CD4-positive, alpha-beta T cell treated with Interleukin-6 at 100 ng/mL for 8 hours (primary cell): Measurements from ENCODE around the gene CRIP3.
"Not testable (repeated sequence)": the region's sequence is repeated elsewhere in the genome, so short reads cannot be mapped to it uniquely, and the experiment has no call there.

Experiments used
- DNase-seq: peaks from one replicate; pipeline ENCODE4 v3.0.0-alpha.2; 2020; ENCODE audit warnings: mixed read lengths, low spot score

Gene CRIP3

GRCh38 chr6:43308101-43308989, at the start of gene CRIP3:
CRIP3 (minus strand) TSS chr6:43308826; CDS start chr6:43308792, 34 bp downstream.
- peak; percentile 41 for DNase-seq

- no peak for DNase-seq
Measured at GRCh38 chr6:43355862-43356590, 47.4 kb upstream of the CRIP3 start.

GRCh38 chr6:43351951-43352350, 43.3 kb upstream of the CRIP3 start:
- DNase-seq: not testable (repeated sequence)

- DNase-seq: no peak
Measured at GRCh38 chr6:43347444-43347843, 38.8 kb upstream of the CRIP3 start.

- DNase-seq: no peak
Measured at GRCh38 chr6:43347021-43347420, 38.4 kb upstream of the CRIP3 start.

- not testable (repeated sequence) for DNase-seq
Measured at GRCh38 chr6:43346243-43346642, 37.6 kb upstream of the CRIP3 start.

GRCh38 chr6:43339168-43339567, 30.5 kb upstream of the CRIP3 start:
- DNase-seq: no peak

- no peak for DNase-seq
Measured at GRCh38 chr6:43338243-43338642, 29.6 kb upstream of the CRIP3 start.

GRCh38 chr6:43336382-43336781, 27.8 kb upstream of the CRIP3 start:
- DNase-seq: no peak

- no peak for DNase-seq
Measured at GRCh38 chr6:43335469-43335868, 26.8 kb upstream of the CRIP3 start.

- peak; percentile 5 for DNase-seq
Measured at GRCh38 chr6:43334466-43335095, 26.0 kb upstream of the CRIP3 start.

GRCh38 chr6:43331891-43332290, 23.3 kb upstream of the CRIP3 start:
- no peak for DNase-seq

GRCh38 chr6:43331470-43331869, 22.8 kb upstream of the CRIP3 start:
- no peak for DNase-seq

- no peak for DNase-seq
Measured at GRCh38 chr6:43328528-43328927, 19.9 kb upstream of the CRIP3 start.

GRCh38 chr6:43325876-43326275, 17.2 kb upstream of the CRIP3 start:
- no peak for DNase-seq

GRCh38 chr6:43318011-43318410, 9.4 kb upstream of the CRIP3 start:
- no peak for DNase-seq

GRCh38 chr6:43313813-43314212, 5.2 kb upstream of the CRIP3 start:
- DNase-seq: no peak

- DNase-seq: no peak
Measured at GRCh38 chr6:43311666-43312065, 3.0 kb upstream of the CRIP3 start.

GRCh38 chr6:43310624-43311023, 2.0 kb upstream of the CRIP3 start:
- no peak for DNase-seq

GRCh38 chr6:43310134-43310533, 1.5 kb upstream of the CRIP3 start:
- DNase-seq: no peak

- DNase-seq: no peak
Measured at GRCh38 chr6:43308990-43309477, 408 bp upstream of the CRIP3 start.

- DNase-seq: no peak
Measured at GRCh38 chr6:43307451-43308100, 1.1 kb downstream of the CRIP3 start.
